Activated T-cell treated with anti-CD3 and anti-CD28 coated beads for 4 hours (primary cell): ENCODE results near the gene SETBP1.

Source experiments
- DNase-seq: peaks from one replicate; pipeline ENCODE4 v3.0.0-alpha.2; 2020

Gene SETBP1

GRCh38 chr18:44950685-44951195 lies 270.1 kb downstream of the SETBP1 start:
- no peak for DNase-seq

GRCh38 chr18:44951748-44952147 lies 271.1 kb downstream of the SETBP1 start:
- no peak for DNase-seq

- no peak for DNase-seq
Measured at GRCh38 chr18:44954257-44954656, 273.6 kb downstream of the SETBP1 start.

GRCh38 chr18:44955825-44956224 lies 275.1 kb downstream of the SETBP1 start:
- no peak for DNase-seq

GRCh38 chr18:44957025-44957424 lies 276.3 kb downstream of the SETBP1 start:
- DNase-seq, result no peak

GRCh38 chr18:44957461-44957860 lies 276.8 kb downstream of the SETBP1 start:
- no peak for DNase-seq

GRCh38 chr18:44958040-44958439 lies 277.4 kb downstream of the SETBP1 start:
- no peak for DNase-seq

- no peak for DNase-seq
Measured at GRCh38 chr18:44958455-44958854, 277.8 kb downstream of the SETBP1 start.

GRCh38 chr18:44959013-44959412 lies 278.3 kb downstream of the SETBP1 start:
- DNase-seq, result no peak

- no peak for DNase-seq
Measured at GRCh38 chr18:44960580-44960979, 279.9 kb downstream of the SETBP1 start.

- DNase-seq, result no peak
Measured at GRCh38 chr18:44961288-44961995, 280.8 kb downstream of the SETBP1 start.

- no peak for DNase-seq
Measured at GRCh38 chr18:44967599-44967998, 286.9 kb downstream of the SETBP1 start.

- no peak for DNase-seq
Measured at GRCh38 chr18:44968336-44968735, 287.6 kb downstream of the SETBP1 start.

GRCh38 chr18:44969214-44969795 lies 288.6 kb downstream of the SETBP1 start:
- no peak for DNase-seq

GRCh38 chr18:44973282-44973681 lies 292.6 kb downstream of the SETBP1 start:
- DNase-seq, result no peak

- DNase-seq, result no peak
Measured at GRCh38 chr18:44974174-44974573, 293.5 kb downstream of the SETBP1 start.

GRCh38 chr18:44977856-44978255 lies 297.2 kb downstream of the SETBP1 start:
- no peak for DNase-seq

- DNase-seq, result no peak
Measured at GRCh38 chr18:44979748-44980147, 299.1 kb downstream of the SETBP1 start.

GRCh38 chr18:44981121-44981520 lies 300.4 kb downstream of the SETBP1 start:
- DNase-seq, result no peak

GRCh38 chr18:44986933-44987332 lies 306.2 kb downstream of the SETBP1 start:
- DNase-seq, result no peak

- DNase-seq, result no peak
Measured at GRCh38 chr18:44987371-44987770, 306.7 kb downstream of the SETBP1 start.

GRCh38 chr18:44988821-44989587 lies 308.3 kb downstream of the SETBP1 start:
- no peak for DNase-seq

- no peak for DNase-seq
Measured at GRCh38 chr18:44996261-44996660, 315.6 kb downstream of the SETBP1 start.

- no peak for DNase-seq
Measured at GRCh38 chr18:44997174-44997573, 316.5 kb downstream of the SETBP1 start.
